Measurements from ENCODE around the gene DOCK4.

Gene DOCK4

GRCh38 chr7:111682588-111683340, 523.4 kb downstream of the DOCK4 start:
- DNase-seq = no peak

- DNase-seq = no peak
Observed at GRCh38 chr7:111681242-111681641, 525.0 kb downstream of the DOCK4 start.

- no peak for DNase-seq
Observed at GRCh38 chr7:111678986-111679385, 527.2 kb downstream of the DOCK4 start.

GRCh38 chr7:111678281-111678680, 527.9 kb downstream of the DOCK4 start:
- DNase-seq = no peak

GRCh38 chr7:111677848-111678247, 528.4 kb downstream of the DOCK4 start:
- DNase-seq = no peak

- DNase-seq = peak in 5 of 56 donors; percentile 3 to 17 (median 9)
Observed at GRCh38 chr7:111676811-111677210, 529.4 kb downstream of the DOCK4 start.

All from nucleus accumbens (tissue), 56 donors.